ENCODE results near the gene NCAN.

NCAN gene

DNA sequence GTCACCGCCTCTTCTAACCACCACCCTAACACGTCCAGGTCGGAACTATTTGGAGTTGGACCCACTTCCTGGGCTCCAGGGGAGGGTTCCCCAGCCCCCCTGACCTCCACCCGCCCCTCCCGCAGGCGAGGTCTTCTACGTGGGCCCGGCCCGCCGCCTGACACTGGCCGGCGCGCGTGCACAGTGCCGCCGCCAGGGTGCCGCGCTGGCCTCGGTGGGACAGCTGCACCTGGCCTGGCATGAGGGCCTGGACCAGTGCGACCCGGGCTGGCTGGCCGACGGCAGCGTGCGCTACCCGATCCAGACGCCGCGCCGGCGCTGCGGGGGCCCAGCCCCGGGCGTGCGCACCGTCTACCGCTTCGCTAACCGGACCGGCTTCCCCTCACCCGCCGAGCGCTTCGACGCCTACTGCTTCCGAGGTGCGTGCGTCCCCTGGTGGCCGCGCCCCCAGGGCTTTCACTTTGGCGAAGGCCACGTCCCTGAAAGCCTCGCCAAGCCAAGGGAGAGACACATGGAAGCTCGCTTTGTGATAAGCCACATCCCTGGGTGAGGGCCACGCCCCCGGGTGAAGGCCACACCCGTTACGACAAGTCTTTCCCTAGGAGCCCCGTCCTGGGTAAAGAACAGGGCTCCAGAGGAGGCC lies 13.2 kb downstream of the NCAN start:
- peak overlapping the region; percentile 42 for H3K4me3 ChIP-seq (replicated peaks; ENCODE audit: low read depth, low read length)
- H3K27me3 ChIP-seq (replicated peaks; ENCODE audit: control insufficient read depth, insufficient read depth, low read length): no peaks in the 10 kb centered on the region; the same call in 1 of the 2 replicates
- no peaks in the 10 kb centered on the region for H3K36me3 ChIP-seq (ENCODE audit: control insufficient read depth, insufficient read depth, low read length)
- TF ChIP-seq, protein P1, sequence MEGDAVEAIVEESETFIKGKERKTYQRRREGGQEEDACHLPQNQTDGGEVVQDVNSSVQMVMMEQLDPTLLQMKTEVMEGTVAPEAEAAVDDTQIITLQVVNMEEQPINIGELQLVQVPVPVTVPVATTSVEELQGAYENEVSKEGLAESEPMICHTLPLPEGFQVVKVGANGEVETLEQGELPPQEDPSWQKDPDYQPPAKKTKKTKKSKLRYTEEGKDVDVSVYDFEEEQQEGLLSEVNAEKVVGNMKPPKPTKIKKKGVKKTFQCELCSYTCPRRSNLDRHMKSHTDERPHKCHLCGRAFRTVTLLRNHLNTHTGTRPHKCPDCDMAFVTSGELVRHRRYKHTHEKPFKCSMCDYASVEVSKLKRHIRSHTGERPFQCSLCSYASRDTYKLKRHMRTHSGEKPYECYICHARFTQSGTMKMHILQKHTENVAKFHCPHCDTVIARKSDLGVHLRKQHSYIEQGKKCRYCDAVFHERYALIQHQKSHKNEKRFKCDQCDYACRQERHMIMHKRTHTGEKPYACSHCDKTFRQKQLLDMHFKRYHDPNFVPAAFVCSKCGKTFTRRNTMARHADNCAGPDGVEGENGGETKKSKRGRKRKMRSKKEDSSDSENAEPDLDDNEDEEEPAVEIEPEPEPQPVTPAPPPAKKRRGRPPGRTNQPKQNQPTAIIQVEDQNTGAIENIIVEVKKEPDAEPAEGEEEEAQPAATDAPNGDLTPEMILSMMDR (IDR thresholded peaks at IDR 0.05; ENCODE audit: insufficient read depth, low read length, poor library complexity, severe bottlenecking): peak; percentile 76
- DNase-seq (ENCODE audit: extremely low read depth, insufficient read length): peak; percentile 76

DNA sequence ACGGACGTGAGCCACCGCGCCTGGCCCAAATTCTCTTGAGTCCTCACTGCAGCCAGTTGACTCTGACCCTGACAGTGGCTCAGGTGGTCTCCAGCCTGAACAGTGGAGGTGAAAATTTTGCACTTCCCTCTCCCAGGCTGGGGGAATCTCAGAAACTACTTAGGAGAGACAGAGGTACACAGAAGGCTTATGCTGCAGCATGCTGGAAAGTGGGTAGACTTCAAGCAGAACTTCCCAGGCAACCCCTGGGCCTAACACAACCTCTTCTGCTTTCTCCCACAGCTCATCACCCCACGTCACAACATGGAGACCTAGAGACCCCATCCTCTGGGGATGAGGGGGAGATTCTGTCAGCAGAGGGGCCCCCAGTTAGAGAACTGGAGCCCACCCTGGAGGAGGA lies 14.4 kb downstream of the NCAN start:
- Histone ChIP-seq H3K36me3 (ENCODE audit: control insufficient read depth, insufficient read depth, low read length) (no peaks in the 10 kb centered on the region), H3K4me3 (replicated peaks; ENCODE audit: low read depth, low read length) (no peak overlapping the region), H3K27me3 (replicated peaks; ENCODE audit: control insufficient read depth, insufficient read depth, low read length) (no peaks in the 10 kb centered on the region; the same call in 1 of the 2 replicates)
- TF ChIP-seq, protein P1 (IDR thresholded peaks at IDR 0.05; ENCODE audit: insufficient read depth, low read length, poor library complexity, severe bottlenecking): no peak
- no peak for DNase-seq (ENCODE audit: extremely low read depth, insufficient read length)

DNA sequence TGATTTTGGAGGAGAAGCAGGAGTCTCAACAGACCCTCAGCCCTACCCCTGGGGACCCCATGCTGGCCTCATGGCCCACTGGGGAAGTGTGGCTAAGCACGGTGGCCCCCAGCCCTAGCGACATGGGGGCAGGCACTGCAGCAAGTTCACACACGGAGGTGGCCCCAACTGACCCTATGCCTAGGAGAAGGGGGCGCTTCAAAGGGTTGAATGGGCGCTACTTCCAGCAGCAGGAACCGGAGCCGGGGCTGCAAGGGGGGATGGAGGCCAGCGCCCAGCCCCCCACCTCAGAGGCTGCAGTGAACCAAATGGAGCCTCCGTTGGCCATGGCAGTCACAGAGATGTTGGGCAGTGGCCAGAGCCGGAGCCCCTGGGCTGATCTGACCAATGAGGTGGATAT lies 14.9 kb downstream of the NCAN start:
- Histone ChIP-seq H3K4me3 (replicated peaks; ENCODE audit: low read depth, low read length) (no peak overlapping the region), H3K36me3 (ENCODE audit: control insufficient read depth, insufficient read depth, low read length) (no peaks in the 10 kb centered on the region), H3K27me3 (replicated peaks; ENCODE audit: control insufficient read depth, insufficient read depth, low read length) (no peaks in the 10 kb centered on the region; the same call in 1 of the 2 replicates)
- no peak for DNase-seq (ENCODE audit: extremely low read depth, insufficient read length)
- TF ChIP-seq, protein P1 (IDR thresholded peaks at IDR 0.05; ENCODE audit: insufficient read depth, low read length, poor library complexity, severe bottlenecking): no peak

DNA sequence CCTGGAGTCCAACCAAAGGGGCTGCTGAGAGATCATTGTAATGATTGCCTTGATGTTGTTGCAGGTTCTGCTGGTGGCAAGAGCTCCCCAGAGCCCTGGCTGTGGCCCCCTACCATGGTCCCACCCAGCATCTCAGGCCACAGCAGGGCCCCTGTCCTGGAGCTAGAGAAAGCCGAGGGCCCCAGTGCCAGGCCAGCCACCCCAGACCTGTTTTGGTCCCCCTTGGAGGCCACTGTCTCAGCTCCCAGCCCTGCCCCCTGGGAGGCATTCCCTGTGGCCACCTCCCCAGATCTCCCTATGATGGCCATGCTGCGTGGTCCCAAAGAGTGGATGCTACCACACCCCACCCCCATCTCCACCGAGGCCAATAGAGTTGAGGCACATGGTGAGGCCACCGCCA lies 15.5 kb downstream of the NCAN start:
- TF ChIP-seq, protein P1 (IDR thresholded peaks at IDR 0.05; ENCODE audit: insufficient read depth, low read length, poor library complexity, severe bottlenecking): no peak
- DNase-seq (ENCODE audit: extremely low read depth, insufficient read length): no peak
- Histone ChIP-seq H3K27me3 (replicated peaks; ENCODE audit: control insufficient read depth, insufficient read depth, low read length) (no peaks in the 10 kb centered on the region; the same call in 1 of the 2 replicates), H3K4me3 (replicated peaks; ENCODE audit: low read depth, low read length) (no peak overlapping the region), H3K36me3 (ENCODE audit: control insufficient read depth, insufficient read depth, low read length) (no peaks in the 10 kb centered on the region)

DNA sequence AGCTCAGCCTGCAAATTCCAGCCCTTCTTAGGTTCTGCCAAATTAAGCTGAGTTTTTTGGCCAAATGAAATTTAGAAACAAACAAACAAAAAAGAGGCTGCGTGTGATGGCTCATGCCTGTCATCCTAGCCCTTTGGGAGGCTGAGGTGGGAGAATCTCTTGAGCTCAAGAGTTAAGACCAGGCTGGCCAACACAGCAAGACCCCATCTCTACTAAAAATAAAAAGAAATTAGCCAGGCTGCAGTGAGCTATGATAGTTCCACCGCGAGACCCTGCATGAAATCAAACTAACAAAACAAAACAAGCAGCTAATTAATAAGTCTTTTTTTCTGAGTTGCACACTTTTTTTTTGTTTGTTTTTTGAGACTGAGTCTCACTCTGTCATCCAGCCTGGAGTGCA lies 17.9 kb downstream of the NCAN start:
- no peak overlapping the region for H3K4me3 ChIP-seq (replicated peaks; ENCODE audit: low read depth, low read length)
- DNase-seq (ENCODE audit: extremely low read depth, insufficient read length): no peak
- TF ChIP-seq, protein P1 (IDR thresholded peaks at IDR 0.05; ENCODE audit: insufficient read depth, low read length, poor library complexity, severe bottlenecking): no peak
- H3K27me3 ChIP-seq (replicated peaks; ENCODE audit: control insufficient read depth, insufficient read depth, low read length): no peaks in the 10 kb centered on the region; the same call in 1 of the 2 replicates
- no peaks in the 10 kb centered on the region for H3K36me3 ChIP-seq (ENCODE audit: control insufficient read depth, insufficient read depth, low read length)

Data from GM06990 (cell line).